Activated B cell treated with CpG ODN at 0.5 μM for 24 hours (primary cell): Measurements from ENCODE around the gene EML6. TPM values are rescaled to one million over a fixed set of nuclear protein-coding genes. Genes with fewer than 3 reads are reported as not detected.
A peak's percentile ranks its signal among the peaks of the same experiment; 100 is the strongest.

Experiments
- ATAC-seq: fragments of 200-7000 bp; cut with Tn5 transposase; one replicate; pipeline ENCODE4 v1.10.0; 2021; ENCODE audit warnings: low read depth, mild to moderate bottlenecking, moderate library complexity
- CTCF ChIA-PET: fragments of 350-600 bp; sonication (Branson Sonifier 250); formaldehyde crosslinking; loops from one replicate; lab custom pipeline; 2021; ENCODE audit warnings: antibody characterized with exemption; lab: Charles Lee
- POLR2A ChIA-PET: fragments of 350-600 bp; sonication (Branson Sonifier 250); formaldehyde crosslinking; loops from one replicate; lab custom pipeline; 2021; ENCODE audit warnings: antibody characterized with exemption; lab: Charles Lee
- DNase-seq: peaks from one replicate; pipeline ENCODE4 v3.0.0; 2022
- H3K27ac Mint-ChIP-seq: one replicate; pipeline ENCODE4 v1.8.0; 2020; ENCODE audit warnings: mixed read lengths
- H3K27me3 Mint-ChIP-seq: one replicate; pipeline ENCODE4 v1.8.0; 2021; ENCODE audit warnings: mixed read lengths
- H3K36me3 Mint-ChIP-seq: one replicate; pipeline ENCODE4 v1.8.0; 2021; ENCODE audit warnings: low read depth, mixed read lengths
- H3K4me1 Mint-ChIP-seq: one replicate; pipeline ENCODE4 v1.8.0; 2021; ENCODE audit warnings: mixed read lengths
- H3K4me3 Mint-ChIP-seq: one replicate; pipeline ENCODE4 v1.8.0; 2020; ENCODE audit warnings: mild to moderate bottlenecking, mixed read lengths
- H3K9me3 Mint-ChIP-seq: one replicate; pipeline ENCODE4 v1.8.0; 2020; ENCODE audit warnings: mixed read lengths
- intact Hi-C: fragments of 100-400 bp; cut with micrococcal nuclease; formaldehyde crosslinking; loops from one replicate; pipeline ENCODE4 v1.15.1; 2024
- total RNA-seq: library from RNA; stranded (reverse); gene quantifications from 2 replicates; pipeline ENCODE4 v1.2.3, GENCODE V29; 2022
- TF ChIP-seq, protein P1 (sequence below): fragments of 200-600 bp; IDR thresholded peaks from one replicate; pipeline ENCODE4 v1.8.0; 2022; ENCODE audit warnings: antibody characterized with exemption, mild to moderate bottlenecking

The EML6 gene
- total RNA-seq, 1 donor from 2014 or later = 31.5 TPM

- DNase-seq = no peak
- Mint-ChIP-seq H3K36me3 (no peaks in the 10 kb centered on the region), H3K4me3 (no peak overlapping the region), H3K4me1 (peaks cover 43% of the 10 kb centered on the region), H3K9me3 (no peaks in the 10 kb centered on the region), H3K27ac (no peak overlapping the region), H3K27me3 (no peaks in the 10 kb centered on the region)
- ATAC-seq = no peak
- POLR2A ChIA-PET = no interaction called here
- CTCF ChIA-PET = interaction anchor here (1.2 to 9.2 kb wide), 5 partner anchors 13 to 348 kb away, joined by 3 to 96 read pairs (median 7); partner anchors contain the start of gene RTN4
- TF ChIP-seq, protein P1, sequence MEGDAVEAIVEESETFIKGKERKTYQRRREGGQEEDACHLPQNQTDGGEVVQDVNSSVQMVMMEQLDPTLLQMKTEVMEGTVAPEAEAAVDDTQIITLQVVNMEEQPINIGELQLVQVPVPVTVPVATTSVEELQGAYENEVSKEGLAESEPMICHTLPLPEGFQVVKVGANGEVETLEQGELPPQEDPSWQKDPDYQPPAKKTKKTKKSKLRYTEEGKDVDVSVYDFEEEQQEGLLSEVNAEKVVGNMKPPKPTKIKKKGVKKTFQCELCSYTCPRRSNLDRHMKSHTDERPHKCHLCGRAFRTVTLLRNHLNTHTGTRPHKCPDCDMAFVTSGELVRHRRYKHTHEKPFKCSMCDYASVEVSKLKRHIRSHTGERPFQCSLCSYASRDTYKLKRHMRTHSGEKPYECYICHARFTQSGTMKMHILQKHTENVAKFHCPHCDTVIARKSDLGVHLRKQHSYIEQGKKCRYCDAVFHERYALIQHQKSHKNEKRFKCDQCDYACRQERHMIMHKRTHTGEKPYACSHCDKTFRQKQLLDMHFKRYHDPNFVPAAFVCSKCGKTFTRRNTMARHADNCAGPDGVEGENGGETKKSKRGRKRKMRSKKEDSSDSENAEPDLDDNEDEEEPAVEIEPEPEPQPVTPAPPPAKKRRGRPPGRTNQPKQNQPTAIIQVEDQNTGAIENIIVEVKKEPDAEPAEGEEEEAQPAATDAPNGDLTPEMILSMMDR = no peak
- intact Hi-C loops = loop anchor here (5.0 to 10.0 kb wide), 3 partner anchors 219 to 348 kb away; partner anchors contain the start of genes CLHC1 and RPS27A
Measured at GRCh38 chr2:55012672-55013484, 289.4 kb downstream of the EML6 start.

GRCh38 chr2:55013936-55014335, 290.5 kb downstream of the EML6 start:
- ATAC-seq = no peak
- ChIA-PET CTCF (interaction anchor here (0.6 to 9.2 kb wide), 7 partner anchors 12 to 906 kb away, joined by 3 to 96 read pairs (median 4); partner anchors contain the start of gene RTN4), POLR2A (no interaction called here)
- Mint-ChIP-seq H3K36me3 (no peaks in the 10 kb centered on the region), H3K27ac (no peak overlapping the region), H3K4me3 (no peak overlapping the region), H3K4me1 (peaks cover 50% of the 10 kb centered on the region), H3K9me3 (no peaks in the 10 kb centered on the region), H3K27me3 (no peaks in the 10 kb centered on the region)
- no peak for DNase-seq
- TF ChIP-seq, protein P1 = no peak
- intact Hi-C loops = loop anchor here (2.0 to 10.0 kb wide), 4 partner anchors 35 to 349 kb away; partner anchors contain the start of genes CLHC1 and RPS27A

GRCh38 chr2:55014962-55015939, 291.8 kb downstream of the EML6 start:
- Mint-ChIP-seq H3K9me3 (no peaks in the 10 kb centered on the region), H3K27ac (no peak overlapping the region), H3K36me3 (no peaks in the 10 kb centered on the region), H3K27me3 (no peaks in the 10 kb centered on the region), H3K4me3 (no peak overlapping the region), H3K4me1 (peaks cover 52% of the 10 kb centered on the region)
- no peak for ATAC-seq
- intact Hi-C loops = loop anchor here (1.0 to 10.0 kb wide), 8 partner anchors 34 to 417 kb away; partner anchors contain the start of genes CLHC1 and RPS27A
- POLR2A ChIA-PET = no interaction called here
- TF ChIP-seq, protein P1 = peak; percentile 49
- CTCF ChIA-PET = interaction anchor here (0.9 to 9.2 kb wide), 5 partner anchors 12 to 171 kb away, joined by 3 to 96 read pairs (median 4); no protein-coding TSS in a partner anchor
- DNase-seq = no peak

- ChIA-PET CTCF (interaction anchor here (6.6 to 9.2 kb wide), 2 partner anchors 150 to 158 kb away, joined by 51 to 96 read pairs; no protein-coding TSS in a partner anchor), POLR2A (no interaction called here)
- intact Hi-C loops = loop anchor here (5.0 to 10.0 kb wide), 2 partner anchors 115 to 353 kb away; no protein-coding TSS in a partner anchor
- H3K4me1 Mint-ChIP-seq = peaks cover 40% of the 10 kb centered on the region
- no peaks in the 10 kb centered on the region for H3K27me3 Mint-ChIP-seq
- H3K36me3 Mint-ChIP-seq = no peaks in the 10 kb centered on the region
- H3K27ac Mint-ChIP-seq = no peak overlapping the region
- TF ChIP-seq, protein P1 = no peak
- DNase-seq = no peak
- H3K9me3 Mint-ChIP-seq = no peaks in the 10 kb centered on the region
- H3K4me3 Mint-ChIP-seq = no peak overlapping the region
- ATAC-seq = no peak
Measured at GRCh38 chr2:55017428-55017827, 294.0 kb downstream of the EML6 start.
